Large intestine (tissue), 3 donors: ENCODE measurements around the gene WFDC1. TPM values are rescaled to one million over a fixed set of nuclear protein-coding genes. Genes with fewer than 3 reads are reported as not detected.

Source experiments
- DNase-seq, 2 donors: peaks; one replicate each; pipeline versions ENCODE4 v3.0.0 to v3.0.0-alpha.2; 2013
- H3K27ac ChIP-seq: one replicate; pipeline ENCODE4 v1.5.1; 2013; ENCODE audit warnings: low read length
- H3K27me3 ChIP-seq: 2 replicates; pipeline ENCODE4 v1.6.1; 2013; ENCODE audit warnings: low read length; ENCODE audit not compliant: control insufficient read depth, insufficient read depth
- H3K36me3 ChIP-seq: 2 replicates; pipeline ENCODE4 v1.6.1; 2013; ENCODE audit warnings: low read length; ENCODE audit not compliant: control insufficient read depth, insufficient read depth
- H3K4me1 ChIP-seq: one replicate; pipeline ENCODE4 v1.6.1; 2013; ENCODE audit warnings: low read length; ENCODE audit not compliant: control insufficient read depth, insufficient read depth
- H3K4me3 ChIP-seq: one replicate; pipeline ENCODE4 v1.5.1; 2013; ENCODE audit warnings: low read length
- H3K9me3 ChIP-seq: one replicate; pipeline ENCODE4 v1.6.1; 2013; ENCODE audit warnings: mild to moderate bottlenecking, low read depth, low read length, moderate library complexity; ENCODE audit not compliant: control insufficient read depth
- WGBS: methylation state at CpG from one replicate; pipeline ENCODE4 v1.1.5; 2013; ENCODE audit warnings: low lambda C conversion rate; ENCODE audit not compliant: insufficient coverage; 5-methylcytosine and 5-hydroxymethylcytosine counted together
- polyA plus RNA-seq: library from polyadenylated mRNA; unstranded; fragments of 120-200 nt; gene quantifications from one replicate; pipeline ENCODE4 v1.2.1, GENCODE V29; 2013

Gene WFDC1
- polyA plus RNA-seq, 1 donor: 18.6 TPM

GRCh38 chr16:84370723-84371552 is 76.3 kb downstream of the WFDC1 start:
- peak in 1 of 2 donors; percentile 80 for DNase-seq
- Histone ChIP-seq H3K9me3 (no peaks in the 10 kb centered on the region), H3K36me3 (no peaks in the 10 kb centered on the region), H3K27ac (peak overlapping the region; percentile 66), H3K4me1 (peaks cover 25% of the 10 kb centered on the region), H3K4me3 (no peak overlapping the region), H3K27me3 (peaks cover 29% of the 10 kb centered on the region)
- 20% methylated on average over 1 of the region's 8 CpGs for WGBS

DNA sequence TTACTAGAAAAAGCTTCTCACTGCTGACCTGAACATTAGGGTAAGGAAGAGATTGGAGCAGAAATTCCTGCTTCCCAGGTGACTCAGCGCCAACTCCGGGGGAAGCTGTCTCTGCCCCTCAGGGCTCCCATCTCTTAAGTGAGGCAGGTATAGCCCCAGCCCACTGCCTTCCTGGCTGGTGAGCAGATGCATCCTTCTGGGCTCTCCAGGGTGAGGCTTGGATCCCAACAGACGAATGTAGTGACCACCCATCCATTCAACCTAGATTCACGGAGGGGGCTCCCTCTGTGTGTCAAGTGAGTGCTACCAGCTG is 76.8 kb downstream of the WFDC1 start:
- H3K9me3 ChIP-seq: no peaks in the 10 kb centered on the region
- no peak overlapping the region for H3K27ac ChIP-seq
- H3K36me3 ChIP-seq: no peaks in the 10 kb centered on the region
- no peak for DNase-seq
- H3K27me3 ChIP-seq: peaks cover 29% of the 10 kb centered on the region
- peaks cover 25% of the 10 kb centered on the region for H3K4me1 ChIP-seq
- no peak overlapping the region for H3K4me3 ChIP-seq
- WGBS: no CpG with 5 or more reads among the region's 4 CpGs

DNA sequence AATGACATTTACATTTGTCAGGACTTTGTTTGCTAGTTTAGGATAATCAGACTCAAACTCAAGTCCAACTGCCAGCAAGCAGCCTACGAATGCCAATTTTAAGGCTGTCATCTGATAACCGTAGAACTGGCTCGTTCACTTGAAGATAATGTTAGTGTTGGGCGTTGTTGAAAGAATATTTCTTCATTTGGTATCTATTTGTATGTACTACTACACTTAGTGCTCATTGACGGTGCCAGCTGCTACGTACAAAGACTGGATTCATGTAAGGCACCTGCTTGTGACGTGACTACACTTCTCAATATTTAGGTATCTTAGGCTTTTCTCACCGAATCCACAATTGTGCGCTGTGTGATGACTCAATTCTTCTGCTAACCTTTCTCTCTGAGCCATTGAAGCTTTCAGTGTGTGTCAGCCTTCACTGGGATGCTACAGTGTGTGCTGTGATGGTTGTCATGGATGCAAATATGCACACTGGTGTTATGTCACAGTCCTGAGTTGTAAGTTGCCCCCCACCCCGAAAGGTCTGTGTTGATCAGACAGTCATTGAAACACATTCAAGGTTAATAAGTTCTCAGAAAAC is 79.3 kb downstream of the WFDC1 start:
- Histone ChIP-seq H3K27ac (no peak overlapping the region), H3K4me3 (no peak overlapping the region), H3K4me1 (peaks cover 21% of the 10 kb centered on the region), H3K9me3 (no peaks in the 10 kb centered on the region), H3K27me3 (peaks cover 7% of the 10 kb centered on the region), H3K36me3 (no peaks in the 10 kb centered on the region)
- DNase-seq: no peak
- WGBS: 75% methylated on average over 4 of the region's 10 CpGs

- H3K4me3 ChIP-seq: no peak overlapping the region
- H3K27ac ChIP-seq: no peak overlapping the region
- no peaks in the 10 kb centered on the region for H3K27me3 ChIP-seq
- WGBS: 80% methylated on average over 1 of the region's 7 CpGs
- no peaks in the 10 kb centered on the region for H3K4me1 ChIP-seq
- no peaks in the 10 kb centered on the region for H3K9me3 ChIP-seq
- no peaks in the 10 kb centered on the region for H3K36me3 ChIP-seq
- DNase-seq: no peak
Measured at GRCh38 chr16:84378099-84378498, 83.4 kb downstream of the WFDC1 start.

DNA sequence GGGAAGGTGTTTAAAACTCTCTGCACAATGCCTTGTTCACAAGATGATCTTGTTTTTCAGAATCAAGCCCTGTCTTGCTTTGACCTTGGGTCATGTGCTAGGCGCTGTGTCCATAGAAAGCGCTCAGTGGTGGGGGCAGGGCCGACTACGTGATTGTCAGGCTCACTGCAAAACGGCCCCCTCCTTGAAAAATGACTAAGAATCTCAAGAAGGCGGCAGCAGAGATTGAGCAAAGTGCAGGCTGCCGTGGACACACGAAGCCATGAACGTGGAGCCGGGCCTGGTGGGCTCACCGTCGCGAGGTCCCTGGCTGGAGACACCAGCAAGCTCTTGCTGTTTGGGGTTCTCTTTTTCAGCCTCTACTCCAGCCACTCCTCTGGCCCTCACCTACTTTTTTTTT is 83.9 kb downstream of the WFDC1 start:
- WGBS: 100% methylated on average over 1 of the region's 13 CpGs
- Histone ChIP-seq H3K27me3 (no peaks in the 10 kb centered on the region), H3K4me1 (no peaks in the 10 kb centered on the region), H3K36me3 (no peaks in the 10 kb centered on the region), H3K4me3 (no peak overlapping the region), H3K9me3 (no peaks in the 10 kb centered on the region), H3K27ac (no peak overlapping the region)
- no peak for DNase-seq

- H3K27ac ChIP-seq: no peak overlapping the region
Measured at GRCh38 chr16:84379008-84379708, 84.5 kb downstream of the WFDC1 start.

More at GRCh38 chr16:84379008-84379708, 84.5 kb downstream of the WFDC1 start:
- H3K4me1 ChIP-seq: no peaks in the 10 kb centered on the region
- no peak overlapping the region for H3K4me3 ChIP-seq
- no peaks in the 10 kb centered on the region for H3K27me3 ChIP-seq
- no peaks in the 10 kb centered on the region for H3K9me3 ChIP-seq
- no peaks in the 10 kb centered on the region for H3K36me3 ChIP-seq
- no peak for DNase-seq
- no CpG with 5 or more reads among the region's 11 CpGs for WGBS

Other genes with a start within 250 kb of the WFDC1 start
- 67.7 TPM for gene MBTPS1, start 177.9 kb upstream of the WFDC1 start, polyA plus RNA-seq
- 19.3 TPM for gene HSDL1, start 149.7 kb upstream of the WFDC1 start, polyA plus RNA-seq
- gene DNAAF1, start 149.6 kb upstream of the WFDC1 start, polyA plus RNA-seq: 0.55 TPM
- 46.7 TPM for gene TAF1C, start 107.8 kb upstream of the WFDC1 start, polyA plus RNA-seq
- gene ADAD2, start 103.7 kb upstream of the WFDC1 start, polyA plus RNA-seq: 0.43 TPM
- not detected for gene KCNG4, start 54.9 kb upstream of the WFDC1 start, polyA plus RNA-seq
- 17.4 TPM for gene ATP2C2, start 73.7 kb downstream of the WFDC1 start, polyA plus RNA-seq
- 9.0 TPM for gene MEAK7, start 209.8 kb downstream of the WFDC1 start, polyA plus RNA-seq